ENCODE results near the gene ECEL1. TPM values are rescaled to one million over a fixed set of nuclear protein-coding genes. Genes with fewer than 3 reads are reported as not detected.
A peak's percentile ranks its signal among the peaks of the same experiment; 100 is the strongest.

Gene ECEL1
- total and polyA plus RNA-seq, 9 of the 15 experiments (the other 6 are each of a cell fraction or from before 2014, with no cell fraction given) = 0.09 TPM; not detected in 8

- no TSS peak for BruUV-seq (replicated peaks)
- no peaks in the 10 kb centered on the region for H3K9me3 ChIP-seq (replicated peaks; ENCODE audit: control insufficient read depth, insufficient read depth, low read depth, low read length)
- no peaks in the 10 kb centered on the region for H3K9me1 ChIP-seq (ENCODE audit: control insufficient read depth, insufficient read depth, low read length)
- intact Hi-C loops (cut with micrococcal nuclease) (loop anchor here (10.0 kb wide), 1 partner anchor 287 kb away; no protein-coding TSS in a partner anchor), in situ Hi-C loops (cut with MboI) (no loop called here)
- FAIRE-seq (no peak), ATAC-seq (peak; percentile 19; the same call in 1 of the 3 replicates), DNase-seq (ENCODE audit: extremely low read depth in 1 of 4, low spot score in 3 of 4) (no peak)
- no peaks in the 10 kb centered on the region for H3K36me3 ChIP-seq (ENCODE audit: control insufficient read depth, insufficient read depth, low read length)
- H3K4me3 ChIP-seq = no peak overlapping the region
- H3K27ac ChIP-seq (ENCODE audit: extremely low read depth, low read depth, low read length) = no peak overlapping the region
- peaks cover 0 to 10% of the 10 kb centered on the region in 2 experiments; a peak in 1 of 5 replicates for H3K4me1 ChIP-seq (replicated peaks in 1 of 2; ENCODE audit: control insufficient read depth in 2 of 2, insufficient read depth in 2 of 2, low read length in 2 of 2)
- H3K4me2 ChIP-seq (ENCODE audit: insufficient read depth, low read length) = no peak overlapping the region
- CTCF ChIA-PET (ENCODE audit: low intra/inter-chr PET ratio) = no interaction called here
- H3K79me2 ChIP-seq (ENCODE audit: control insufficient read depth, insufficient read depth, low read length) = no peaks in the 10 kb centered on the region
- H3K27me3 ChIP-seq (ENCODE audit: control insufficient read depth in 2 of 2, insufficient read depth in 2 of 2, low read length in 2 of 2) = peaks cover 0 to 27% of the 10 kb centered on the region in 2 experiments; a peak in 3 of 5 replicates
- no peak overlapping the region for H2AFZ ChIP-seq (ENCODE audit: low read depth, low read length)
- no peak overlapping the region for H3K9ac ChIP-seq (ENCODE audit: insufficient read depth in 1 of 2, low read depth in 2 of 2, low read length in 2 of 2)
- WGBS (ENCODE audit: insufficient coverage, low coverage, missing lambda C conversion rate) = 12% methylated on average over 4 of the region's 16 CpGs
- H4K20me1 ChIP-seq (replicated peaks; ENCODE audit: control insufficient read depth, insufficient read depth, low read length) = no peaks in the 10 kb centered on the region
- POLR2A ChIA-PET = interaction anchor here (0.7 kb wide), 1 partner anchor 889 kb away, joined by 4 read pairs; no protein-coding TSS in a partner anchor
- TF ChIP-seq ZNF668 (CRISPR knock-in tag; IDR thresholded peaks at IDR 0.05) = no peak
- TF ChIP-seq SAP30 (IDR thresholded peaks at IDR 0.05; ENCODE audit: borderline replicate concordance, insufficient read depth, low read depth, low read length, poor library complexity, severe bottlenecking) = no peak
These were observed 55.7 kb downstream of the ECEL1 start for GRCh38 chr2:232431705-232432590.

Other genes starting within 250 kb of the ECEL1 start
Only the 7 nearest of the 10 such genes appear.
- gene ALPG, start 81.0 kb downstream of the ECEL1 start, total RNA-seq (2014; rRNA removed) = not detected in 2 replicates
- not detected in 2 replicates for gene ALPG, start 81.0 kb downstream of the ECEL1 start, total RNA-seq (2014; rRNA removed; fragmentation: Illumina TruSeq; extraction: Trizol)
- not detected in 2 replicates for gene ALPG, start 81.0 kb downstream of the ECEL1 start, total RNA-seq (2015; rRNA removed; fragmentation: Illumina TruSeq; extraction: Trizol)
- gene ALPG, start 81.0 kb downstream of the ECEL1 start, total RNA-seq (2021) = not detected in 2 replicates
- gene ALPG, start 81.0 kb downstream of the ECEL1 start, polyA plus RNA-seq (2011; rRNA removed) = not detected in 2 replicates
- gene ALPG, start 81.0 kb downstream of the ECEL1 start, polyA plus RNA-seq (2014; fragmentation: Illumina TruSeq; extraction: Trizol) = not detected in 2 replicates
- not detected for gene ALPG, start 81.0 kb downstream of the ECEL1 start, polyA plus RNA-seq (2014; fragmentation: Nextera tagmentation; extraction: Ambion mirVana)
- not detected in 2 replicates for gene ALPG, start 81.0 kb downstream of the ECEL1 start, polyA plus RNA-seq (2014; rRNA removed)
- not detected in 2 replicates for gene ALPI, start 31.7 kb downstream of the ECEL1 start, total RNA-seq (2014; rRNA removed)
- gene ALPI, start 31.7 kb downstream of the ECEL1 start, total RNA-seq (2014; rRNA removed; fragmentation: Illumina TruSeq; extraction: Trizol) = not detected in 2 replicates
- gene ALPI, start 31.7 kb downstream of the ECEL1 start, total RNA-seq (2015; rRNA removed; fragmentation: Illumina TruSeq; extraction: Trizol) = not detected in 2 replicates
- not detected in 2 replicates for gene ALPI, start 31.7 kb downstream of the ECEL1 start, total RNA-seq (2021)
- not detected in 2 replicates for gene ALPI, start 31.7 kb downstream of the ECEL1 start, polyA plus RNA-seq (2011; rRNA removed)
- not detected in 2 replicates for gene ALPI, start 31.7 kb downstream of the ECEL1 start, polyA plus RNA-seq (2014; fragmentation: Illumina TruSeq; extraction: Trizol)
- gene ALPI, start 31.7 kb downstream of the ECEL1 start, polyA plus RNA-seq (2014; fragmentation: Nextera tagmentation; extraction: Ambion mirVana) = not detected
- not detected in 2 replicates for gene ALPI, start 31.7 kb downstream of the ECEL1 start, polyA plus RNA-seq (2014; rRNA removed)
- gene PRSS56, start 32.6 kb upstream of the ECEL1 start, total RNA-seq (2014; rRNA removed) = not detected in 2 replicates
- gene PRSS56, start 32.6 kb upstream of the ECEL1 start, total RNA-seq (2014; rRNA removed; fragmentation: Illumina TruSeq; extraction: Trizol) = not detected in 2 replicates
- gene PRSS56, start 32.6 kb upstream of the ECEL1 start, total RNA-seq (2015; rRNA removed; fragmentation: Illumina TruSeq; extraction: Trizol) = not detected in 2 replicates
- gene PRSS56, start 32.6 kb upstream of the ECEL1 start, total RNA-seq (2021) = not detected in 2 replicates
- not detected in 2 replicates for gene PRSS56, start 32.6 kb upstream of the ECEL1 start, polyA plus RNA-seq (2011; rRNA removed)
- gene PRSS56, start 32.6 kb upstream of the ECEL1 start, polyA plus RNA-seq (2014; fragmentation: Illumina TruSeq; extraction: Trizol) = not detected in 2 replicates
- not detected for gene PRSS56, start 32.6 kb upstream of the ECEL1 start, polyA plus RNA-seq (2014; fragmentation: Nextera tagmentation; extraction: Ambion mirVana)
- gene PRSS56, start 32.6 kb upstream of the ECEL1 start, polyA plus RNA-seq (2014; rRNA removed) = not detected in 2 replicates
- not detected in 2 replicates for gene CHRND, start 38.3 kb upstream of the ECEL1 start, total RNA-seq (2014; rRNA removed)
- gene CHRND, start 38.3 kb upstream of the ECEL1 start, total RNA-seq (2014; rRNA removed; fragmentation: Illumina TruSeq; extraction: Trizol) = not detected in 2 replicates
- not detected in 2 replicates for gene CHRND, start 38.3 kb upstream of the ECEL1 start, total RNA-seq (2015; rRNA removed; fragmentation: Illumina TruSeq; extraction: Trizol)
- not detected in 2 replicates for gene CHRND, start 38.3 kb upstream of the ECEL1 start, total RNA-seq (2021)
- gene CHRND, start 38.3 kb upstream of the ECEL1 start, polyA plus RNA-seq (2011; rRNA removed) = not detected in 2 replicates
- gene CHRND, start 38.3 kb upstream of the ECEL1 start, polyA plus RNA-seq (2014; fragmentation: Illumina TruSeq; extraction: Trizol) = not detected in 2 replicates
- not detected for gene CHRND, start 38.3 kb upstream of the ECEL1 start, polyA plus RNA-seq (2014; fragmentation: Nextera tagmentation; extraction: Ambion mirVana)
- not detected in 2 replicates for gene CHRND, start 38.3 kb upstream of the ECEL1 start, polyA plus RNA-seq (2014; rRNA removed)
- gene CHRNG, start 51.9 kb upstream of the ECEL1 start, total RNA-seq (2014; rRNA removed) = not detected in 2 replicates
- gene CHRNG, start 51.9 kb upstream of the ECEL1 start, total RNA-seq (2014; rRNA removed; fragmentation: Illumina TruSeq; extraction: Trizol) = not detected in 2 replicates
- gene CHRNG, start 51.9 kb upstream of the ECEL1 start, total RNA-seq (2015; rRNA removed; fragmentation: Illumina TruSeq; extraction: Trizol) = not detected in 2 replicates
- gene CHRNG, start 51.9 kb upstream of the ECEL1 start, total RNA-seq (2021) = not detected in 2 replicates
- not detected in 2 replicates for gene CHRNG, start 51.9 kb upstream of the ECEL1 start, polyA plus RNA-seq (2011; rRNA removed)
- gene CHRNG, start 51.9 kb upstream of the ECEL1 start, polyA plus RNA-seq (2014; fragmentation: Illumina TruSeq; extraction: Trizol) = not detected in 2 replicates
- gene CHRNG, start 51.9 kb upstream of the ECEL1 start, polyA plus RNA-seq (2014; fragmentation: Nextera tagmentation; extraction: Ambion mirVana) = not detected
- gene CHRNG, start 51.9 kb upstream of the ECEL1 start, polyA plus RNA-seq (2014; rRNA removed) = not detected in 2 replicates
- gene TIGD1, start 62.7 kb upstream of the ECEL1 start, total RNA-seq (2014; rRNA removed) = 5.4 and 6.4 TPM in 2 replicates
- gene TIGD1, start 62.7 kb upstream of the ECEL1 start, total RNA-seq (2014; rRNA removed; fragmentation: Illumina TruSeq; extraction: Trizol) = 7.7 and 8.9 TPM in 2 replicates
- gene TIGD1, start 62.7 kb upstream of the ECEL1 start, total RNA-seq (2015; rRNA removed; fragmentation: Illumina TruSeq; extraction: Trizol) = 6.3 and 6.4 TPM in 2 replicates
- gene TIGD1, start 62.7 kb upstream of the ECEL1 start, total RNA-seq (2021) = 7.0 and 7.1 TPM in 2 replicates
- gene TIGD1, start 62.7 kb upstream of the ECEL1 start, polyA plus RNA-seq (2011; rRNA removed) = 9.8 TPM in 2 replicates
- gene TIGD1, start 62.7 kb upstream of the ECEL1 start, polyA plus RNA-seq (2014; fragmentation: Illumina TruSeq; extraction: Trizol) = 6.6 and 7.0 TPM in 2 replicates
- gene TIGD1, start 62.7 kb upstream of the ECEL1 start, polyA plus RNA-seq (2014; fragmentation: Nextera tagmentation; extraction: Ambion mirVana) = 1 to 10 TPM; 2.0 to 5.4 TPM
- gene TIGD1, start 62.7 kb upstream of the ECEL1 start, polyA plus RNA-seq (2014; rRNA removed) = 9.0 and 10.1 TPM in 2 replicates
- 63.5 and 82.7 TPM in 2 replicates for gene EIF4E2, start 62.9 kb upstream of the ECEL1 start, total RNA-seq (2014; rRNA removed)
- gene EIF4E2, start 62.9 kb upstream of the ECEL1 start, total RNA-seq (2014; rRNA removed; fragmentation: Illumina TruSeq; extraction: Trizol) = 81.0 and 96.4 TPM in 2 replicates
- gene EIF4E2, start 62.9 kb upstream of the ECEL1 start, total RNA-seq (2015; rRNA removed; fragmentation: Illumina TruSeq; extraction: Trizol) = 89.7 and 104 TPM in 2 replicates
- 51.3 and 53.9 TPM in 2 replicates for gene EIF4E2, start 62.9 kb upstream of the ECEL1 start, total RNA-seq (2021)
- gene EIF4E2, start 62.9 kb upstream of the ECEL1 start, polyA plus RNA-seq (2011; rRNA removed) = 17.8 and 33.9 TPM in 2 replicates
- gene EIF4E2, start 62.9 kb upstream of the ECEL1 start, polyA plus RNA-seq (2014; fragmentation: Illumina TruSeq; extraction: Trizol) = 85.4 and 89.1 TPM in 2 replicates
- gene EIF4E2, start 62.9 kb upstream of the ECEL1 start, polyA plus RNA-seq (2014; fragmentation: Nextera tagmentation; extraction: Ambion mirVana) = 100 to 1,000 TPM in 1 of 2 experiments, 10 to 100 TPM in 1; 77.5 to 169 TPM
- gene EIF4E2, start 62.9 kb upstream of the ECEL1 start, polyA plus RNA-seq (2014; rRNA removed) = 49.3 and 54.4 TPM in 2 replicates